SU-DHL-6 (cell line): ENCODE data around the gene P2RY8.

Experiments used
- EZH2phosphoT487 ChIP-seq: fragments of 200-600 bp; sonication (generic), shearing (Covaris generic); conservative IDR thresholded peaks from 2 replicates; pipeline ENCODE4 v1.6.1; 2018; ENCODE audit warnings: mild to moderate bottlenecking, antibody characterized with exemption, low read length, moderate library complexity, mixed read lengths
- TF ChIP-seq, protein P1 (sequence below): fragments of 200-600 bp; sonication (generic); IDR thresholded peaks from one replicate; pipeline ENCODE4 v1.5.1; 2017; ENCODE audit warnings: antibody characterized with exemption, mild to moderate bottlenecking, low read length, moderate library complexity; ENCODE audit not compliant: insufficient read depth, poor library complexity, severe bottlenecking

GRCh38 chrX:1425381-1425780 is 111.6 kb downstream of the P2RY8 start:
- TF ChIP-seq, protein P1, sequence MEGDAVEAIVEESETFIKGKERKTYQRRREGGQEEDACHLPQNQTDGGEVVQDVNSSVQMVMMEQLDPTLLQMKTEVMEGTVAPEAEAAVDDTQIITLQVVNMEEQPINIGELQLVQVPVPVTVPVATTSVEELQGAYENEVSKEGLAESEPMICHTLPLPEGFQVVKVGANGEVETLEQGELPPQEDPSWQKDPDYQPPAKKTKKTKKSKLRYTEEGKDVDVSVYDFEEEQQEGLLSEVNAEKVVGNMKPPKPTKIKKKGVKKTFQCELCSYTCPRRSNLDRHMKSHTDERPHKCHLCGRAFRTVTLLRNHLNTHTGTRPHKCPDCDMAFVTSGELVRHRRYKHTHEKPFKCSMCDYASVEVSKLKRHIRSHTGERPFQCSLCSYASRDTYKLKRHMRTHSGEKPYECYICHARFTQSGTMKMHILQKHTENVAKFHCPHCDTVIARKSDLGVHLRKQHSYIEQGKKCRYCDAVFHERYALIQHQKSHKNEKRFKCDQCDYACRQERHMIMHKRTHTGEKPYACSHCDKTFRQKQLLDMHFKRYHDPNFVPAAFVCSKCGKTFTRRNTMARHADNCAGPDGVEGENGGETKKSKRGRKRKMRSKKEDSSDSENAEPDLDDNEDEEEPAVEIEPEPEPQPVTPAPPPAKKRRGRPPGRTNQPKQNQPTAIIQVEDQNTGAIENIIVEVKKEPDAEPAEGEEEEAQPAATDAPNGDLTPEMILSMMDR: no peak
- TF ChIP-seq EZH2phosphoT487: no peak
